D341Med (cell line): Measurements from ENCODE around the gene ATOSB.

Experiments
- DNase-seq: peaks from one replicate; pipeline ENCODE4 v3.0.0; 2012; ENCODE audit warnings: low spot score

The ATOSB gene

GRCh38 chr9:35054185-35054835, 61.4 kb downstream of the ATOSB start:
- DNase-seq = no peak
